GM18951 (cell line): ENCODE measurements around the gene CCSER2.

ENCODE experiments used
- POLR2A ChIP-seq: IDR thresholded peaks from 4 replicates; pipeline ENCODE4 v1.6.1; 2011; ENCODE audit warnings: mild to moderate bottlenecking; ENCODE audit not compliant: insufficient read length, insufficient read depth; ENCODE audit errors: extremely low read depth
- in situ Hi-C: fragments of 300-500 bp; cut with MboI; formaldehyde crosslinking; loops from one replicate; pipeline ENCODE4 v1.12.0; 2022; ENCODE audit warnings: low sequenced_read_pairs, mixed read lengths, inconsistent platforms; ENCODE audit not compliant: unreplicated experiment

CCSER2 gene

DNA sequence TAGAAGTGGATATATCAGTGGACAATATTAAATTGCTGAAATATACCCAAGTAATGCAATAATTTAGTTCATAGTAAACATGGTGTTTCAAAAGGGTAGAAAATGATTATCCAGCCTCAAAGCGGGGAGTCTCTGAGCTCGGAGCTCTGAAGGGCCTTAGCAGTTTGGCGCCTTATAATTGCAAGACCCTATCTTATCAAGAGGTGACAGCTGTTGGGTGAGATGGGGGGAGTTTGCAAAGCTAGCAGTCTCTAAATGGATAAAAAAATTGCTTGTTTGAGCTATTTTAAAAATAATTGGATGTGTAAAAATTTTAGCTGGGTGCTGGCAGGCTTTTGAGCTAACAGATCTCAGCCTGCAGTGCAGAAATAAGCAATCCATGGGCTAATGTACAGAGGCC lies 219.2 kb downstream of the CCSER2 start:
- TF ChIP-seq POLR2A: no peak
- in situ Hi-C loops: no loop called here

DNA sequence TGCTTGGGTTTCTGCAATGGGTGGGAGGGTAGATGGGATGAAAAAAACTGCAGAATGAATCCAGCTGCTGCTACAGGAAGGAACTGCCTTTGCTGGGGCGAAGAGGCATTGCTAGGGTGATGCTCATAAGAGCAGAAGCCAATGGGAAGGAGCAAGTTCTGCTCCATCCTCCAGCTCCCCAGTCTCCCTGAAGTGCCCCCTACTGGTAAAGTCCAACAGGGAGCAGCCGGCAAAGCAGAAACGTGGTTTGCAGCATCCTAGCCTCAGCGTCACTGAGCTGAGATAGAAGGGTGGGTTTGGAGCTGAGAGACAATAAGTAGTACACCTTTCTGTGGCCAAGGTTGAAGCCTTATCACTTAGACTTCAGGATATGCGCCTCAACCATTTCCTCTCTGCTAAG lies 220.5 kb downstream of the CCSER2 start:
- no peak for TF ChIP-seq POLR2A
- in situ Hi-C loops: no loop called here

DNA sequence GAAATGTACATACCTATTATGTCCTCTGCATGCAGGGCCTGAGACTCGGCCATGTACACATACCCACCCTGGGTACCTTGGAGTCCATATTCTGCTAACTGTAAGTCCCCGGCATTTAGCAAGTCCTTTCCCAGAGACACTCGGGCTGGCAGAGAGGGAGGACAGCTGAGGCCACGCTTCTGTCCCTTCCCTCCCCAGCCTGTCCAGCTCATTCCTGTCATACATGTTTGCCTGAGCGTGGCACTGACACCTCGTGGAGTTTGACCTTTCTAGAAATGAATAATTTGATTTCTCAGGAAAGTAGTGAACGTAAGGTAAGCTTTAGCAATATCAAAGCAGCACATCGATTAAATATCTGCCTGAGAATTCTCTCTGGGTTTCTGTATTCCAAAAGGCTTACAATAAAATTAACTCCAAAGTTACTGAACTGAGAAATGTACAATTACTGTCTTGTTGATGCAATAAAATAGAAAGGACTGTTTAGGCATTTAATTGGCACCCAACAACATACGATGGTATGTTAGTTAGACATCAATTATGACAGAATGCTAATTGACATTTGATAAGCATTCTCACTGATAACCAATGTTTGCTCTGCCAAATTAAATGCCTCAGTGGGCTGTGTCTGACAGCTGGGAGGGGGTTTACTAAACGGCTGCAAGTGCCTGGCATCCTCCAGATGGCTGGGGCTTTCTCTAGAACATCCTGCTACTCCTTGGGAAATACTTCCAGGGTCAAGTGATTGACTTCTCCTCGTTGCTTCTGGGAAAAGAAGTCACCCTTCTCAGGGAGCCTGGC lies 221.2 kb downstream of the CCSER2 start:
- no peak for TF ChIP-seq POLR2A
- in situ Hi-C loops: no loop called here

DNA sequence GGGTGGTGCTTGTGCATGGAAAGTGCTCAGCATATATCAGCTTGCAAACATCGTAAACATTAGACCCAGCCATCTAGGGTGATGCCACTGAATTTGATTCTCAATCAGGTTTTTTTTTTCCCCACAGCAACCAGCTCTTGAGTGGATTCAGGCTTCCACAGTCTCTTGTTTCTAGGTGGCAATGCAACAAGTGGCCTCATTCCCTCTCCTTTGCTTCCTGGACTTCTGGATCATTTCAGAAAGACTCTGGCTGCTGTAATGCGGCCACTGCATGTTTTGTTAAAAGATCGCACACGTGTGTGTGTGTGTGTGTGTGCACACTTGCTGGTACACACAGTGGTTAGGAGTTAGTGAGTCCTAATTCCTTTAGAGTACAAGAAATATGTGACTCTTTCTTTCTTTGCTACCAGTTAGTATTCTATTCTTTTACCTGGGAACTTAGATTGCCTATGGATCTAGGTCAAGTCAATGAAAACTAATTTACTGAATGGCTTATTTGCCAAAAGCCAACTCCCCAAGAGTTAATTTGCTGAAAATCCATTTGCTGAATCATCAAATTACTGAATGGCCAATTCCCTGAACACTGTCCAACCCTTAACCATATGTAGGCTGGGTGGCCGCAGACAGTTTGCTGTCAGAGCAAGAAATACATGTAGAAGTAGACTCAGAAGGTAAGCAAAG lies 222.5 kb downstream of the CCSER2 start:
- no peak for TF ChIP-seq POLR2A
- in situ Hi-C loops: no loop called here

GRCh38 chr10:84551437-84552120 lies 223.2 kb downstream of the CCSER2 start:
- TF ChIP-seq POLR2A: no peak
- in situ Hi-C loops: no loop called here

DNA sequence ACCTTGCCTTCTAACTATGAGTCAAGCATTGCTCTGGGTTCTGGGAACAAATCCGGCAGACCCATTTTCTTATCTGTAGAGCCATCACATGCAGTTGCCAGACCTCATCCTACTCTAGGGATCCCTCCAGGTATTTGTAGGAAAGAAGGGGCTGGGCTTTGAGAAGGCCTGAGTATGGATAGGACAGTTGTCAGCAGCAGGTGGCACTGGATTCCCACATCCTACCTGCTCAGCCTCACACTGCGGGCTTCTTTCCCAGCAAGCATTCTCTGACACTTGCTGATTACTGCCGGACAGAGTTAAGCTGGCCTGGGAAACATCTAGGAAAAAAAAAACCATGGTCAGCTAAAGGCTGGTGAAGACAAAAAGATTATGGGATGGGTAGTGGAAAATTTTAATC lies 224.1 kb downstream of the CCSER2 start:
- TF ChIP-seq POLR2A: no peak
- in situ Hi-C loops: no loop called here

DNA sequence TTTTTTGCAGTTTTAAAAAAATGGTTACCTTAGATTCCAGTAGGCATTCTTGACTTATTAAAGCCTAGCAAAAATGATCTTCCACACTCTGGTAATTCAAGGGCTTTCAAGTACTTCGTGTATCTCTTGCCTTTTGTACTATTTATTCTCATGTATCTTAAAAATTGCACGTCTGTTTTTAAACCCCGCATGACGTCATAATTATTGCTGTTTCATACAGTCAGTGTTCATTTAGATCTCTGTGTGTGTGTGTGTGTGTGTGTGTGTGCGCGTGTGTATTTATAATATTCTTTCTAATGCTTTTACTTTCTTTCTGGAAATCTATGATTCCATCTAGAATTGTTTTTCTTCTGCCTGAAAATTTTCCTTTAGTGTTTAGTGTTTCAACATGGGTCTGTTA lies 234.2 kb downstream of the CCSER2 start:
- TF ChIP-seq POLR2A: no peak
- in situ Hi-C loops: no loop called here

- in situ Hi-C loops: no loop called here
These were observed 235.0 kb downstream of the CCSER2 start for GRCh38 chr10:84563355-84563754.

GRCh38 chr10:84563868-84564267 lies 235.5 kb downstream of the CCSER2 start:
- in situ Hi-C loops: no loop called here

More at GRCh38 chr10:84563355-84563754, 235.0 kb downstream of the CCSER2 start:
- no peak for TF ChIP-seq POLR2A

DNA sequence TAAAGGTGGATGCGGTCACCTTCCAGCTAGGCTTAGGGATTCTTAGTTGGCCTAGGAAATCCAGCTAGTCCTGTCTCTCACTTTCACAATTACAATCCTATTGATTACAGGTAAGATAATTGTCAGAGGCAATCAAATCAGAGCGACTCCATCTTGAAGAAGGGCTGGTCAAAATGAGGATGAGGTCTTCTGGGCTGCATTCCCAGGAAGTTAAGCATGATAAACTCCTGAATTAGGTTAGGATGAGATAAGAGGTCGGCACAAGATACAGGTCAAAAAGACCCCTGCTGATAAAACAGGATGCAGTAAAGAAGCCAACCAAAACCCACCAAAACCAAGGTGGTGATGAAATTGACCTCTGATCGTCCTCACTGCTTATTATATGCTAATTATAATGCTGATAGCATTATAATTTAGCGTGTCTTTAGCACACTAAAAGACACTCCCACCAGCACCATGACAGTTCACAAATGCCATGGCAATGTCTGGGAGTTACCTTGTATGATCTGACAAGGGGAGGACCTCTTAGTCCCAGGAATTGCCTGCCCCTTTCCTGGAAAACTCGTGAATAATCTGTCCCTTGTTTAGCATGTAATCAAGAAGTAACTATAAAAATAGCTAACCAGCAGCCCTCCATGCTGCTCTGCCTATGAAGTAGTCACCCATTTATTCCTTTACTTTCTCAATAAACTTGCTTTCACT lies 237.6 kb downstream of the CCSER2 start:
- in situ Hi-C loops: no loop called here
- no peak for TF ChIP-seq POLR2A

More at GRCh38 chr10:84563868-84564267, 235.5 kb downstream of the CCSER2 start:
- no peak for TF ChIP-seq POLR2A

GRCh38 chr10:84567133-84567532 lies 238.7 kb downstream of the CCSER2 start:
- no peak for TF ChIP-seq POLR2A
- in situ Hi-C loops: no loop called here
